SIG-M5 (cell line): ENCODE results near the gene MCC.

Source experiments
- DNase-seq: peaks from one replicate; lab custom pipeline; 2025; lab: John Stamatoyannopoulos, UW

The MCC gene

DNA sequence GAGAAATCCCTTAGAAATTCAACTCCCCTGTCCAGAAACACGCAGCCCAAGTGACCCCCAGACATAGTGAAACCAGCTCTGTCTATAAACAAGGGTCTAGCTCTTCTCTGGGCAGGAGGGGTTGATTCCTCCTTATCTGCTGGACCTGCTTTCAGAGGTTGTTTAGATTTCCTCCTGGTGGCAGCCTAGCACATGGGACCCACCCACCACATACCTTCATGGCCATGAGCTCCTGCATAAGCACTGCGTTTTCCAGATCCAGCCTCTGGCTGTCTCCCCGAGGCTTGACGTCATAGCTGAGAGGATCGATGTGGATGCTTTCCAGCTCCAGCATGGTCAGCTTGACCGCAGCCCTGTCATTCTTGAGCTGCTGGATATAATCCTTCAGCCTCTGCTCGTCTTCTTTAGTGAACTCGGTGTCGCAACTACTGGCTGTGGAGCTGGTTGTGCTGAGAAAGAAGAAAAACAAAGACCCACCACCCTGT is 434.7 kb downstream of the MCC start:
- DNase-seq: no peak

DNA sequence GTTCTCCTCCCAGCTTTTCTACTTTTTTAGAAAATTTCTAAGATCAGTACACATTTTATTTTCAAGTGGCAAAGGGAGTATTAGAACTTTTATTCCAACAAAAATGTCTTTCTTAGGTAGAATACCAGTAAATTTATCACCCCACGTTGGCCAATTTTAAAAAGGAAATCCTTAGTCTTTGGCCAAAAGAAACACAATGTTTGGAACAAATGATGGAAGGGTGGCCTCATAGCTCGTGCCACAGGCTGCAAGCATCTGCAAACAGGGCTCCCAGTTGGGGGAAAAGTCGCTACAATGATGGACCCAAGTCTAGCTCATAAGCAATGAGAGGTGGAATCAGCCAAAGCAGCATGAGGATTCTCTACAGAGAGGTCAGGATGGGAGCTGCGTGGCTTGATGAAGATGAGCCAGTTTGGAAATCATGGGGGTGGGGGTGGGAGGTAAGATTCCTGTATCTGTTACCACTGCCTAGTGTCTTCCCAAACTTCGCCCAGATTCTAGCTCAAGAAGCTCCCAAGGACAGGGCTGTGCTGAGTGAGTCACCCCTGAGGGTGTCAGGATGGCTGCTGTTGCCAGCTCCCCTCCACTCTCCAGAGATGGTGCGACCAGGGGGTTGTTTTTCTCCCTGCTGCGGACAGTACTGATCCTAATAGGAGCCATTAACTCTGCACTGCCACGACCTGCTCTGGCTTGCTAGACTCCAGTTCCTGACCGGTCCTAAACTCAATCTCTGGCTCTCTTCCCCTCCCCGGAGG is 436.0 kb downstream of the MCC start:
- DNase-seq: no peak

DNA sequence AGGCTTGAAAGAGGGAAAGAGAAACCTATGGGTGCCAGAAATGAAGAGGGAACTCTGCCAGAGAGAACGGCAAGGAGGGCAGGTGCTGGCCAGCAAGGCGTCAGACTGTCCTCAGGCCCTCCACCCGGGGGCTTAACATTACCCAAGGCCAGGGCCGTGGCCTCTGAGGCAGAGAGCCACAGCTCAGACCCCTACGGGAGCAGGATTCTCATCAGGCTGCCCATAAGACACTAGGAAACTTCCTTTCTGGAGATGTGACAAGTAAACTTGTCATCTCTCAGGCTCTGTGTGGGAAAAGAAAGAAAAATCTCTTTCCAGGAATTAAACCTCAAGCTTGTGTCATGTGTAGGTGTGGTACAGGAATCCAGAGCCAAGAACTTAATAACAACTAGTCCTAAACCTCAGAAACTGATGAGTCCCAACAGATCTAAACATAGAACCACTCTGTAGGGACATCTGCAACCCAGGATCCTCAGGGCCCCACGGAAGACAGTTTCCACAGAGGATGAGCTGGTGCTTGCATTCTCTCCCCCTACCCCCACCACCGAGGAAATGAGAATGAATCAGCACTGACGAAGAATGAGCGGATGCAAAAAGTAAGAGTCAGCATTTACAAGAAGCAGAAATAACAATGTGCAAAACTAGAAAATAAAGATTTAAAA is 437.4 kb downstream of the MCC start:
- no peak for DNase-seq

DNA sequence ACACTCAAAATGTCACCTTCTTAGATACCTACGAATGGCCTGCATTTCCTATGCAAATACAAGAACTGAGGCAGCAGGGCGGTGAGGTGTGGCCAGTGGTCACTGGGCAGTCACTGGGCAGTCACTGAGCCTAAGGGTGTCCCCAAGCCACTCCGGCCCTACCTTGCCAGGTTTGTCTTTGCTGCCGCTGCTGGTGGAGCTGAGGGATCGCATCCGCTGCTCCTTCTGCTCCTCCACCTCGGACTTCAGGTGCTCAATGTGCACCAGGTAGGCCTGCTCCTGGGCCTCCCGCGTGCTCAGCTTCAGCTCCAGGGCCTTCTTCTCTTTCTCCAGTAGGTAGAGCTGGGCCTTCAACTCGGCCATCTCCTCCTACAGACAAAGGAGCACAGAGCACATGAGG is 439.3 kb downstream of the MCC start:
- DNase-seq: no peak

DNA sequence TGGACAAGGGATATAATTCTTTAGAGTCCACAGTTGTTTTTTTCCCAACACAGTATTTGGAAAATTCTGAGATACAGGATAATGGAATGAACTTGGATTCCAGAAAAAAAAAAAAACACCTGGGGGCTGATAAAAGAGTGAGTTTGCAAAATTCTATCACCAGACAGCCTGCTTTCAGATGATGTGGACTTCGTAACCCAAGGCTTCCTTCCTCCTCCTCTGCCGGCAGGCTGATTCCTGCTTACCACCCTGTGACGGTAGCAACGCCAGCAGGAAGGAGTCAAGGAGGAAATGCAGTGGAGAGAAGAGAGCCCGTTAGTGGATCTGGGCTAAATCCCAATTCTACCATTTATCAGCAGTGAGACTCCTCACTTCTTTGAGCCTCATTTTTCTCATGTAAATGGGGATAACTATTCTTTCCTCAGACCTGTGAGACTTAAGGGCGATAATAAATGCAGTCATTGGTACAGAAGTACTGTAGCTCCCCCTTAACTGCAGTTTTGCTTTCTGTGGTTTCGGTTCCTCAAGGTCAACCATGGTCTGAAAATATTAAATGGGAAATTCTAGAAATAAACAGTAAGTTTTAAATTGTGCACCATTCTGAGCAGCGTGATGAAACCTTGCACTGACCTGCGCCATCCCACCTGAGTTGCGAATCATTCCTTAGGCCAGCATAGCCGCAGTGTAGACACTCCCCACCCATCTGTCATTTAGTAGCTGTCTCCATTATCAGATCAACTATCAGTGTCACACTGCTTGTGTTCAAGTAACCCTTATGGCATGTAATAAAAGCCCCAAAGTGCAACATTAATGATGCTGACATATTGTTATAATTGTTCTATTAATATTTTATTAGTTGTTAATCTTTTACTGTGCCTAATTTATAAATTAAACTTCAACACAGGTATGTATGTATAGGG is 440.3 kb downstream of the MCC start:
- no peak for DNase-seq

DNA sequence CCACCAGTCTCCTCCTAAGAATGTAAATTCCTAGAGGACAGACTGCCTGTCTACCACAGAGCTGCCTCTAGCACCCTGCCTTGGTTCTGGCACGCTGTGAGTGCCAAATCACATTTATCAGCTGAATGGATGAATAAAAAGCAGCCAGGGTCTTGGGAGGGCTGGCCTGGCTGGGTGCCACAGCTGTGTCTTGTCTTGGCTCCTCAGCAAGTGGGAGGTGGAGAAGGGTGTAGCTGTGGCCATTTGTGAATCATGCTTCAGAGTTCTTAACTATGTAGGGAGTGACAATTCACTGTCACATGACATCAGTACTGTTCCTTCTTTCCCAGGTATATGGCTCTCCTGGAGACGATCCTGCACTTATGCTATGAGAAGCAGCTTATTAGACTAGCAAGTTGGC is 441.0 kb downstream of the MCC start:
- no peak for DNase-seq

DNA sequence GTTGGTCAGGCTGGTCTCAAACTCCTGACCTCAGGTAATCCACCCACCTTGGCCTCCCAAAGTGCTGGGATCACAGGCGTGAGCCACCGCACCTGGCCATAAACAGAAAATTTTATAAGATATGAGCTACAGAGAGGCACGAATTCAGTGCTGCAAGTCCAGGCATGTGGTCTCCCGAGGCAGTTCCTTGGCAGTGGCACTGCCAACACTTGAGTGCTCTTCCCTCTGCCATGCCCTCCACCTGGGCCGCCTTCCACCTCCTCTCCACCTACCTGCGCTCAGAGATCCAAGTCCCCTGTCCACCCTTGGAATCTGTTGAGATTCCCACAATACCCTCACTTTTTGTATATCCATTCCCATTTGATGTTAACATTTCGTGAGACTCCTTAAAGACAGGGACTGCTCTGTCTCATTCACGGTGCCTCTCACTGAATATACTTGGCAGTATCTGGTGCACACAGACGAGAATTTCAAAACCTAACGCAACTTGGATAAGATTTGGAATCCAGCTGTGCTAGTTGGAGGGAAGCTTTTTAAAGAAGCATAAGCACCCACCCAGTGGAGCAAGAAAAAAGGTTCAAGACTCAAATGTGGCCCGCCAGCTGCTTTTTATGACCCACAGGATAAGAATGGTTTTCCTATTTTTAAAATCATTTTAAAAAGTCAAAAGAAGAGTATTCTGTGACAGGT is 443.3 kb downstream of the MCC start:
- no peak for DNase-seq

DNA sequence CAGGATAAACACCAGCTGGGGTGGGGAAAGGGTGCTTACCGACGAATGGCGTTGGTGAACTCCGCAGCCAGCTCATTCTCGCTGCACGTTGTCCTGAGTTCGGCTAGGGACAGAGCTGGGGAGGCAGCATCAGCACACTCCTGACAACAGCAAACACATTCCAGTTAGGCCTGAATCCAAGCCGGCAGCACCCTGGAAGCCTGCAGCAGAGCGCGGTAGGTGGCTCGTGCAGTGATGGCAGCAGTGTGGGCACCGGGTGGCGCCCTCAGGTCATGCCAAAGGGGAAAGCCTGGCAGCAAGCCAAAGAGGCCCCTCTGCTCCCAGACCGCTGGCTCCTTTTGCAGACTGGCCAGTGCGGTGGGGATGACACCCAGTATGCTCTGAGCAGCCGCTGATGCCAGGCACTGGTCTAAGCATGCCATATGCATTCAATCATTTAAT is 444.7 kb downstream of the MCC start:
- no peak for DNase-seq

DNA sequence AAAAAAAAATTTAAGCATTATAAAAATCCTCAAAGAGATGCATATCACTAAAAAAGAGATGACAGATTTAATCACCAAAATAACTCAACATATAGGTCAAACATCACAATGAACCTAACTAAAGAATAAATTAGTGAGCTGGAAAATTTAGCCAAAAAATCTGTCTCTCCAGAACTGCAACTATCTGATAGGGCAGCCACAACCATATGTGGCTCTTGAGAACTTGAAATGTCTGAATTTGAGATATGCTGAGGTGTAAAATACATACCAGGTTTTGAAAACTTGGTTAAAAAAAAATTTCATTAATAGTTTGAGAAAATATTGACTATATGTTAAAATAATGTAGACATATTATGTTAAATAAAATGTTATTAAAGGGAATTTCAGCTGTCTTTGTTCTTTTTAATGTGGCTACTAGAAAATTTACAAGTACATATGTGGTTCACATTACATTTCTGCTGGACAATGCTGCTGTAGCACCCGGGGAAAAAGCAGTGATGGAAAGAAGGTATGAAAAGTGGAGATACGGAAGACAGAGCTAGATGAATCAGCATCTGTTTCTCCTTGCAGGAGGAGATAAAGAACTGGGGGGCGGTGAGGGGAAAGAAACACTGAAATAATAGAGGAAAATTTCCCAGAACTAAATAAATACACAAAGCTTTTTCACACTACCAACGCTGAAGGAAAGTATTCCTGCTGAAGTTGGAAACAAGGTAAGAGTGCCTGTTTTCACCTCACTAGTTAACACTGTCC is 445.6 kb downstream of the MCC start:
- no peak for DNase-seq

DNA sequence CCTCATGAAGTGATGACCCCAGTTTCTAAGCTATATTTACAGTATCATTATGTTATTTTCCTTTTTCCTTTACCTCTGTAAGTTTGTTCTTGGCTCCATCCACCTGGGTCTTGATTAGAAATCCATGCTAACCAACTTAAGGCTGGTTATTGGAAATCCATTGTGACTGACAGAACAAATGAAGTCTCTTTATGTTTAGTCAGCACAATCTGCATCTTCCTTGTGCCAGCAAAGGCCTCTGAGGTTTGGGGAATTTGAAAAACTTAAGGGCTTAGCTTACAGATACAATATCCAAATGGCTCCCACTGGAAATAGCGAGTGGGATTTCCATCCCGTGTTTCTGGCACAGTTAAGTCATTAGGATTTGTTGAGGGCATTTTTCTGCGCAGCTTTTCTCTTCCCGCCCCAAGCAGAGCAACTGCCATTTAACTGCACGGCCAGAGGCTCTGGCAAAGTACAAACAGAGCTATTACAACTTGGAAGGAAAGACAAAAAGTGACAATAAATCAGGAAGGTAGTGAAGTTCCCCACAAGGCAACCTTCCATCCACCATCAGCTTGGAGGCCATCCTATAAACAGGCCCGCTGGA is 447.5 kb downstream of the MCC start:
- DNase-seq: no peak

DNA sequence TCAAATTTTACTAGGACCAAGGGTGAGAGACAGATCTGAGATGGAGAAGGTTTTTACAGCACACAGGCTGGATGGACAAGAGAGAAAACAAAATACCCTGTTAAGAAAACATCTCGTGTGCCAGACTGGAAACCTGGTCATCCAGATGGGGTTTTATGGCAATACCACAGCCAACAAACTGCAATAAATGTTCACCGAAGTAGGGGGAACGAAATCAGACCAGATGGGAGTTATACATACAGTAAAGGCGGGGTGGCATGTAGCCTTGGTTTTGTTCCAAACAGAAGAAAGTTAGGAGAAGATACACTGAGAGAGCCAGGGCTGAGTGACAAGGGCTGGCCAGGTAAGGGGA is 448.3 kb downstream of the MCC start:
- DNase-seq: no peak

DNA sequence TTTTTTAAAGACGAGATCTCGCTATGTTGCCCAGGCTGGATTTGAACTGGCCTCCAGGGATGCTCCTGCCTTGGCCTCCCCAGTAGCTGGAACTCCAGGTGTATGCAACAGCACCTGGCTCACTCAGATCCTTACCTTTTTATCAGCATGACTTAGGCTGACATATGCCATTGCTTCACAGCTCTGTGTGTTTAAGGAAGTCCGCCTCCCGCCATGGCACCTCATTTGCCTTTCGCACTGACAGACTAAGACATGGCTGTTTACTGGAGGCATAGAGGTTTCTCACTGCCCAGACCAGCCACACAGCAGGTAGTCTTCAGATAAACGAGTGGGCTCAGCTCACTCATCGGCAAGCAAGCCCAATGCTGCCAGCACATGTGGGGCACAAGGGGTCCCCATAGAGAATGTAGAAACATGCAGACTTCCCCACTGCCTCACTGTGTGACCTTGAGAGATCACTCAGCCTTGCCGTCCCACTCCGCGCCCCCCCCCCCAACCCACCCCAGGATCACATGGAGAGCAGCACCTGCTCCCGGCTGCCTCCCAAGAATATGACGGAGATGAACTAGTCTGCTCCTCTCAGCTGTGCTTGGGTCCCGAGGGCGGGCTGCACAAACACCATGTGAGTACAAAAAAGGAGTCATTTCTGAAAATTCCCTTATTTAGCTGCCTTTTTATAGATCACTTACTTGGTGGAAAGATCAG is 448.9 kb downstream of the MCC start:
- DNase-seq: no peak

DNA sequence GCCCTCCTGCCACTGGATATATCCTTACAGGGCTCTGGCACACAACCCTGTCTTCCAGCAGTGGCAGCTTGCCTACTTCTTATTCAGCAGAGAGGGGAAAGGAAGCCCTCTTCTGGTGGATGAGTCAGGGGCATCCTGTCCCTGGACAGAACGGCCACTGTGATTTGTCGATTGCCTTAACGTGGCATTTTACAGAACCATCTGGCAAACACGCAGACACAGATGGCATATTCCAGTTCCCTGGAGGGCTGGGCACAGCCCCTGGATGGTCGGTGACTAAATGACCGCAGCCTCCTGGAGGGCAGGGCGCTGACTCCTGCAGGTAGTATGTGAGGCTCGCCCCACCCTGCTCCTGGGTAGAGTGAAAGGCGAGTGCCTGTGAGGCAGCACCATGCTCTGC is 449.5 kb downstream of the MCC start:
- DNase-seq: no peak

DNA sequence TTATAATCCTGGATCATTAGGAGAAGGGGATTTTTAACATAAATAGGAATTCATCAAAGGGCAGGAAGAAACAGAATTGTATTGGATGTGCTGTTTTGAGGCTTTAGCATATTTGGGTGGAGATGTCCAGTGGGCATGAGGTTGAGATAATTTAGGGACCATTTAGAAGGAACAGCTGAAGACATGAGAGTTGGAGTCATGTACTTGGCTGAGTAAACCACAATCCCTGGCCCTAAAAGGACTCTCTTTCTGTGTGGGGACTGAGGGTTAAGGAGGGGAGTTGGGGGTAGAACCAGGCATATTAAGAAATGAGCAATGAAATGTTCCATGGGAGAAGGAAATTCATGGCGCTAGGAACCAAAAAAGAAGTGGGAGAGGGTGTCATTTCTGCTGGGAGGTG is 450.1 kb downstream of the MCC start:
- no peak for DNase-seq

DNA sequence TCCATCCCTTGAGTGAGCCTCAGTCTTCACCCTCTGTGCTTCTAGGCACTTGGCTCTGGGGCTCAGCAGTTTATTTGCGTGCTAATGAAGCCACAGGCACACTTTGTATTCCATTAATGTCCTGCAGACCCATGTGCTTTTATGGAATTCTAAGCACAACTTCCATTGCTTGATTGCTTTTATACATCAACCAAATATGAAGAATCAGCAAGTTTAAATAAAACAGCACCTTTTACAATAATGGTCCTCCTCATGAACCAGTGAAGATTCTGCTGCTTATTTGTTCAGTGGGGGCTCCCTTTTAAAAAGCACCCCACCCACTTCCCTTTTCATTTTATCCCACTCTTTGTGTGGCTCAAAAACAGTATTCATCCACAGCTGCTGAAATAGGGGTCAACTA is 451.4 kb downstream of the MCC start:
- no peak for DNase-seq

DNA sequence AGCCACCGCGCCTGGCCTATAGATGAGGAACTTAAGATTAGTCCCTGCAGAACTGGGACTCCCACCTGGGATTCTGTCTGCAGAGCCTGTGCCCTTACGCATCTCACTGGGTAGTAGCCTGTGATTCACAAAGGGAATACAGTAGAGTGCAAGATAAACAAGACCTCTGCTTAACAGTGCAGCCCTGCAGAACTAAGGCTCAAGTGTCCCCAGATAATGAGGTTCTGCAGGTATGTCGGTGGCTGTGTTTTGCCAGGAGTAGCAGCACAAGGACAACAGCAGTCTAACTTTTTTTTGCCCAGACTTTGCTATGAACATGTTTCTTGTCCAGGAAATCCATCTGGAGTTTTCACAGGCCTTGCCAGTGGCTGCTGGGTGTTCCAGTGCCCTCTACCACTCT is 451.9 kb downstream of the MCC start:
- no peak for DNase-seq

DNA sequence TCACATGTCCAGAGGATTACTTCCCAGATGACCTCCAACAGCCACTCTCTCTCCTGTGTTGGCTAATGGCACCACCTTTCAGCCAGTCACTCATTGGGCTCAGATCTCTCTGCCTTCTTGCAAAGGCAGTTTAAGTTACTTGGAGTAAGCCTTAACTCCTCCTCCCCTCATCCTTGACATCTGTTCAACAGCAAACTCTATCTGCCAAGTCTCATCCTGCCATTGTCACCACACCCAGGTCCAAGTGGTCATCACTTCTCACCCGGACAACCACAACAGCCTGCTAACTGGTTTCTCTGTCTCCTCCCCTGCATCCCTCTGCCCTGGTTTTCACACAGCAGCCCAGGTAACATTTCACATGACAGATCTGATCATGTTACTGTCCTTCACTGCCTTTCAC is 453.2 kb downstream of the MCC start:
- no peak for DNase-seq

DNA sequence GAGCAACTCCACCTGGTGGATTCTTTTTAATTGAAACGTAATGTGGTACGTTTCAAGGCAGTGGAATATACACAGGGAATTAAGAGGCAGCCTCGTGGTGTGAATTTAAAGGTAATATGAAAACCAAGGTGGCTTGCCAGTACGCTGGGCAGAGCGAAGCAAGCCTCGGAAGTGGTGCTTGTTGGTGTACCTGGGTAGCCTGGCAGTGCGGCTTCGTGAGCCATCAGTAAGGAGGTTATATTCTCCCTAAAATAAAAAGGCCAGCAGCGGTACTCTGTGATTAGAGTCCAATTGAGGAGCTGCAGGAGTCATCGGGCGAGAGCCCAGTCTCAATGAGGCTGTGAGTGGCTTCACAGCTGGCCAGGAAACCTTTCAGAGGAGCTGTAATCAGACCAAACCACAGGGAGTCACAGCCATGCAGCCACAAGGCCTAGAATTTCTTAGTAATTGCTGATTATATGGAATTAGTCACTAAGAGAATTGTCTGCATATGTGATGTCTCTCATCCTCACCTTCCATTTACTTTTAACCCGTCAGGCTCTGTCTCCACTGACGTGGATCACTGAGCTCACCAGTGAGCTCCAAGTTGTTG is 454.0 kb downstream of the MCC start:
- no peak for DNase-seq

DNA sequence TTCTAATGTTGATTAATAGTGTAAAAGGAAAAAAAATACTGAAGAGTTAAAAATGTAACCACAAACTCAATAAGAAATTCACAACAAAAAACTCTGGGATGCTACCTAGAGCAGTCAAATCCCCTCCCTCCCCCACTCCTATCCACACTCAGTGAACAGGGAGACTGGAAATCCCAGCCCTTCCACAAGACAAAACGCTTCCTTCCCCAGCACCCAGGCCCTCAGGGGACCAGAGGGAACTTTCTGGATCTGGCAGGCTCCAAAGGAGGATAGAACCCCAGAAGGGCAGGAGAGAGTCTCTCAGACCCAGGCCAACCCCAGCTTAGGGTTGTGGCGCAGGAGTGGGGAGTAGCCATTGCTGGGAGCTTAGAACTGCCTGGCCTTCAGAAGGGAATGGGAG is 456.7 kb downstream of the MCC start:
- DNase-seq: no peak

DNA sequence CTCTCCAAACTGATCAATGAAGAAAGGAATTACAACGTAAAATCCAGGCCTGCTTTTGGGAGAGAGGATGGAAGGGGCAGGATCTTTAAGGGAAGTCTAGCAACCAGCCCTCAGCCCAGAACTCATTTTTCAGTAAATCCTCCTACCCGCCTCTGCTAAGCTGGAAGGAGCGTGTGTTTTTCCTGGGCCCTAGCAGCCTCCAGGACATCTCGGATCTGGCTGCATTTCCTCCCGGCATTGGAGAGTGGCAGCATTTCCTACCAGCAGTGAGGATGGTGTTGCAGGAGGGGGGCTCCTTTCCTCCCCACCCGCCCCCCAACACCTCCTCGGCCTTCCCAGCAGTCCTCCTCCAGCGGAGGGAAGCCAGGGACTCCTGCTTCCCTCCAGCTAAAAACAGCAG is 457.1 kb downstream of the MCC start:
- no peak for DNase-seq
